NCI-H1930 (cell line): Measurements from ENCODE around the gene MYNN.

Source experiments
- DNase-seq, 2 experiments: peaks; one replicate each; lab custom pipeline; 2025; lab: John Stamatoyannopoulos, UW

The MYNN gene

DNA sequence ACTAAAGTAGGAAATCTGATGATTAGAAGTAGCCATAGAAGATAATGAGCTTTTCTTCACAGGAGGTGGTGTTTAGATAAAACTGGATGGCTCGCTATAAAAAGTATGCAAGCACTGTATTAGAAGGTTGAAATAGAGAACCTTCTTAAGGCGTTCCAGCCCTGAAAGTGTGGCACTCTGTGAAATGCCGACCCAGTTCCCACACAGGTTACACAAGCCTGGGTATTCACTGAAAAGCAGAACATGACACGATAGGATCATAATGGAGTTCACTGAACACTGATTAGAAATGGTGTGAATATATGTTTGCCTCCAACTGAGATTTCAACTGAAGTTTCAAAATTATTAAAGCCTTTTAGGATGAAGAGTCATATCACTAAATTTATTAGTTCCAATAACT lies 54.5 kb downstream of the MYNN start:
- no peak for DNase-seq

DNA sequence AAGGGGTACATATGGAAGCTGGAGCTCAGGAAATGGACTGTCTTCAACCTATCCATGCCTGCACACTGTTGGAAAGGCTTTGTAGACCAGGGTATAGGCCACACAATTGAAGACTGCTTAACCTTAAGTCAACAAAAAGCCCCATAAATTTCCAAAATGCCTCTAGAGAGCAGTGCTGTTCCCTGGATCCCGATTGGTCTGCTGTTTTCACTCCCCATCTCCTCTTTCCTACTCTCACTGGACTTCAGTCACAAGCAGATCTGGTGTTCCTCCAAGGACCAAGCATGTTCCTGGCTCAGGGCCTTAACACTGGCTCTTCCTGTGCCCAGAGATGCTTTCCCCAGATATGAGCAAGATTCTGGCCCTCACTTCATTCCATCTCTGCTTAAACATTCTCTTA lies 62.3 kb downstream of the MYNN start:
- DNase-seq = no peak

DNA sequence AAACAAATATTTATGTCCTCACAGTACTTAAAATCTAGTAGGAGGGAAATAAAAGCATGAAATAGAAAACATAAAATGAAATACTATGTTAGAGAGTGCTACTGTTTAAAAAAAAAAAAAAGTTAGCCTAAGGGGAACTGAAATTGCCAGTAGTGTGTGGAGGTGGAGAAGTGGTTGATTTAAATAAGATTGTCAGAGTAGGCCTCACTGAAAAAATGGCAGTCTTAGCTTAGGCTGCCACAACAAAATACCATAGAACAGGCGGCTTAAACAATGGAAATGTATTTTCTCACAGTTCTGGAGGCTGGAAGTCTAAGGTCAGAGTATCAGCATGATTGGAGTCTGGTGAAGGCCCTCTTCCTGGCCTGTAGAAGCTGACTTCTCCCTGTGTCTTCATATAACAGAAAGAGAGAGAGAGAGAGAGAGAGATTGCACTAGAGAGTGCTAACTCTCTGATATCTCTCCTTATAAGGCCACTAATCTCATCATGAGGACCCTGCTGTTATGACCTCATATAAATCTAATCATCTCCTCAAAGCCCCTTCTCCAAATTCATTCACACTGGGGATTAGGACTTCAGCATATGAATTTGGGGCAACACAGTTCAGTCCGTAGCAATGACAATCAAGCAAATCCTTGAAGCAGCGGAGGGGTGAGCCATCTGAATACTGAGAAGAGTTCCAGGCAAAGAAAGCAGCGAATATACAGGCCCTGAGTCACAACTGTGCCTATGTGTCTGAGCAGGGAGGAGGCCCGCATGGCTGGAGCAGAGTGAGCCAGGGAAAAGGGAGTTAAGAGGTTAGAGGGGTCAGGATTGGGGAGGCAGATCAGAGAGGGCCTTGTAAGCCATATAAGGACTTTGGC lies 63.1 kb downstream of the MYNN start:
- no peak for DNase-seq

DNA sequence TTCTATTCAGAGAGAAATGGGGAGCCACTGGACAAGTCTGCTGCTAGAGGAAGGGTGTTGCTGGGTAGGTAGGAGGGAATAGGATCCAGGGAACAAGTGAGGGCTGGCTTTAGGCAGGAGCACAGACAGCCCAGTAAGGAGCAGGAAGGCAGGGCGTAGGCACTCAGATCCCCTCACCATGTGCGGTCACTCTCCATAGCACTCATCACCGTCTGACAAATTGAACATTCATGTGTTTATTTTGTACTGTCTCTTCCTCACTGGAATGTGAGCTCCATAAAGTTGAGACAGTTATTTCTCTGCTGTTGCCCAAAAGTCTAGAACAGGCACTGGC lies 63.7 kb downstream of the MYNN start:
- DNase-seq = no peak

DNA sequence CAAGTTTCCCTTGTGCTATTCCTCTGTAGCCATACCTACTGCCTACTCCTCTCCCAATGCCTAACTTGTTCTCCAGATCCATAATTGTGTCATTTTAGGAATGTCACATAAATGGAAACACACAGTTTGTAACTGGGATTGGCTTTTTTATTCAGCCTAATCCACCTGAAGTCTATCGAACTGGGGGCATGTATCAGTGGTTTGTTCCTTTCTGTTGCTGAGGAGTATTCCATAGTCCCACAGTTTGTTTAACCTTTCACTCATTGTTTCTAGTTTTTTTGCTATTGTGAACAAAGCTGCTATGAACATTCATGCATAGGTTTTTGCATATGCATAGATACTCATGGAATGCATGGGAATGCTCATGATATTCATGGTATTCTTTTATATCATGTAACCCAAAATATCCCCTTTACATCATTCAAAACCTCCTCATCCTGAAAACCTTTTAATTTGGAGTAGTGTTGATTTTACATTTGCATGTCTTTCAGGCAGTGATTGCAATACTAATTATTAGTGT lies 65.4 kb downstream of the MYNN start:
- DNase-seq = no peak
